Osteoblast (primary cell): ENCODE results near the gene PRELP. TPM values are rescaled to one million over a fixed set of nuclear protein-coding genes. Genes with fewer than 3 reads are reported as not detected.

Experiments used
- DNase-seq: peaks from one replicate; pipeline ENCODE4 v3.0.0; 2011; ENCODE audit warnings: low spot score, mixed read lengths; ENCODE audit not compliant: insufficient read length; ENCODE audit errors: missing footprints
- H2AFZ ChIP-seq: 2 replicates; pipeline ENCODE4 v1.6.0; 2011; ENCODE audit warnings: mild to moderate bottlenecking, low read length
- H3K27ac ChIP-seq: 2 replicates; pipeline ENCODE4 v1.5.1; 2011; ENCODE audit warnings: mild to moderate bottlenecking, low read depth, low read length, moderate library complexity
- H3K27me3 ChIP-seq: 2 replicates; pipeline ENCODE4 v1.6.0; 2012; ENCODE audit warnings: mild to moderate bottlenecking, control low read depth, inconsistent platforms, low read length, moderate library complexity; ENCODE audit not compliant: insufficient read depth
- H3K36me3 ChIP-seq: 2 replicates; pipeline ENCODE4 v1.5.1; 2011; ENCODE audit warnings: mild to moderate bottlenecking, low read length, control low read depth, moderate library complexity; ENCODE audit not compliant: insufficient read depth
- H3K4me1 ChIP-seq: 2 replicates; pipeline ENCODE4 v1.5.1; 2011; ENCODE audit warnings: mild to moderate bottlenecking, low read length, control low read depth, moderate library complexity; ENCODE audit not compliant: insufficient read depth
- H3K4me2 ChIP-seq: 2 replicates; pipeline ENCODE4 v1.6.0; 2011; ENCODE audit warnings: mild to moderate bottlenecking, low read length; ENCODE audit not compliant: insufficient read depth
- H3K4me3 ChIP-seq: fragments of 200-600 bp; sonication (generic); 3 replicates; pipeline ENCODE4 v1.5.1; 2012; ENCODE audit warnings: mild to moderate bottlenecking, low read length, inconsistent platforms; ENCODE audit not compliant: insufficient read depth
- H3K79me2 ChIP-seq: 2 replicates; pipeline ENCODE4 v1.6.0; 2012; ENCODE audit warnings: mild to moderate bottlenecking, low read length, control low read depth, inconsistent platforms; ENCODE audit not compliant: insufficient read depth
- H3K9me3 ChIP-seq: 2 replicates; pipeline ENCODE4 v1.5.1; 2011; ENCODE audit warnings: low read depth, low read length, control low read depth
- H4K20me1 ChIP-seq: 2 replicates; pipeline ENCODE4 v1.6.0; 2012; ENCODE audit warnings: mild to moderate bottlenecking, low read length, control low read depth; ENCODE audit not compliant: insufficient read depth
- total RNA-seq: library from RNA; depleted of rRNA; stranded (reverse); fragments of >200 nt; gene quantifications from 2 replicates; pipeline ENCODE4 v1.2.3, GENCODE V29; 2012
- TF ChIP-seq, protein P1 (sequence below): IDR thresholded peaks from 2 replicates; pipeline ENCODE4 v1.5.1; 2011; ENCODE audit warnings: mild to moderate bottlenecking, low read depth, low read length, moderate library complexity; ENCODE audit errors: extremely low read depth

The PRELP gene
- total RNA-seq, 1 donor: 0.36 TPM

DNA sequence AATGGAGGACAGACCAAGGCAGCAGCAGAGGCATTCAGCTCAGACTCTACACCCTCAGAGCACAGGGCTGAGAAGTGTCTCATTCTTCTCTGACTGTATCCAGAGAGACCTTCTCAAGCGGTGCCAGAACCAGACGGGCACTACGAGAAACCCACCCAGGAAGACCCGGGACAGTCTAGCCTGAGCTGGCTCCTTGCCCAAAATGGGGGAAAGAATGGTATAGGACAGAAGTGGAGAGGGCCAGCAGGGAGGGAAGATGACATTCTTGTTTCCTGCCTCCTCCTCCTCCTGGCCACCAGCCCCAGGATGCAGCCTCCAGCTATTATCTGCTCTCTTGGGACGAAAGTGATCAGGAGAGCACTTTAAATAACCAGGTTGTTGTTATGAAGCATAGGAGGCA lies 22.6 kb upstream of the PRELP start:
- H2AFZ ChIP-seq: no peak overlapping the region
- no peak overlapping the region for H3K27ac ChIP-seq
- TF ChIP-seq, protein P1, sequence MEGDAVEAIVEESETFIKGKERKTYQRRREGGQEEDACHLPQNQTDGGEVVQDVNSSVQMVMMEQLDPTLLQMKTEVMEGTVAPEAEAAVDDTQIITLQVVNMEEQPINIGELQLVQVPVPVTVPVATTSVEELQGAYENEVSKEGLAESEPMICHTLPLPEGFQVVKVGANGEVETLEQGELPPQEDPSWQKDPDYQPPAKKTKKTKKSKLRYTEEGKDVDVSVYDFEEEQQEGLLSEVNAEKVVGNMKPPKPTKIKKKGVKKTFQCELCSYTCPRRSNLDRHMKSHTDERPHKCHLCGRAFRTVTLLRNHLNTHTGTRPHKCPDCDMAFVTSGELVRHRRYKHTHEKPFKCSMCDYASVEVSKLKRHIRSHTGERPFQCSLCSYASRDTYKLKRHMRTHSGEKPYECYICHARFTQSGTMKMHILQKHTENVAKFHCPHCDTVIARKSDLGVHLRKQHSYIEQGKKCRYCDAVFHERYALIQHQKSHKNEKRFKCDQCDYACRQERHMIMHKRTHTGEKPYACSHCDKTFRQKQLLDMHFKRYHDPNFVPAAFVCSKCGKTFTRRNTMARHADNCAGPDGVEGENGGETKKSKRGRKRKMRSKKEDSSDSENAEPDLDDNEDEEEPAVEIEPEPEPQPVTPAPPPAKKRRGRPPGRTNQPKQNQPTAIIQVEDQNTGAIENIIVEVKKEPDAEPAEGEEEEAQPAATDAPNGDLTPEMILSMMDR: no peak
- no peaks in the 10 kb centered on the region for H3K9me3 ChIP-seq
- H4K20me1 ChIP-seq: no peaks in the 10 kb centered on the region
- no peaks in the 10 kb centered on the region for H3K4me1 ChIP-seq
- no peak overlapping the region for H3K4me2 ChIP-seq
- H3K4me3 ChIP-seq: no peak overlapping the region
- DNase-seq: no peak
- no peaks in the 10 kb centered on the region for H3K36me3 ChIP-seq
- no peaks in the 10 kb centered on the region for H3K79me2 ChIP-seq
- H3K27me3 ChIP-seq: peaks cover 19% of the 10 kb centered on the region

DNA sequence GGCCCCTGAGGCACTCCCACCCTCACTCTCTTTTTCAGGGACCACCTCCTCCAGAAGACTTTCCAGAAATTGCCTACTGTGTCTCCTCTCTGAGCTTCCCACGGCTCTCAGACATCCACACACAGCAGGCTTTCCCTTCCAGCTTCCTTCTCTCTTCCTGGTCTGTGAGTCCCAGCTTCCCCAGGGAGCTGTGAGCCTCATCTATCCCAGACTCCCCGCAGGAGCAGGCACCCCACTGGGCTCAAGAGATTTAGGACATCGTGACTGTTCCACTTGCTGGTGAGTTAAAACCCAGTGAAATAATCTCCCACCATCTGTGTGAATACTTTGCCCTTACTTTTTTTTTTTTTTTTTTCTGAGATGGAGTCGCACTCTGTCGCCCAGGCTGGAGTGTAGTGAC lies 22.0 kb upstream of the PRELP start:
- DNase-seq: no peak
- peaks cover 17% of the 10 kb centered on the region for H3K27me3 ChIP-seq
- no peaks in the 10 kb centered on the region for H4K20me1 ChIP-seq
- no peak overlapping the region for H3K4me3 ChIP-seq
- no peak overlapping the region for H3K27ac ChIP-seq
- TF ChIP-seq, protein P1: no peak
- H3K36me3 ChIP-seq: no peaks in the 10 kb centered on the region
- H2AFZ ChIP-seq: no peak overlapping the region
- no peaks in the 10 kb centered on the region for H3K4me1 ChIP-seq
- H3K4me2 ChIP-seq: no peak overlapping the region
- no peaks in the 10 kb centered on the region for H3K9me3 ChIP-seq
- no peaks in the 10 kb centered on the region for H3K79me2 ChIP-seq

DNA sequence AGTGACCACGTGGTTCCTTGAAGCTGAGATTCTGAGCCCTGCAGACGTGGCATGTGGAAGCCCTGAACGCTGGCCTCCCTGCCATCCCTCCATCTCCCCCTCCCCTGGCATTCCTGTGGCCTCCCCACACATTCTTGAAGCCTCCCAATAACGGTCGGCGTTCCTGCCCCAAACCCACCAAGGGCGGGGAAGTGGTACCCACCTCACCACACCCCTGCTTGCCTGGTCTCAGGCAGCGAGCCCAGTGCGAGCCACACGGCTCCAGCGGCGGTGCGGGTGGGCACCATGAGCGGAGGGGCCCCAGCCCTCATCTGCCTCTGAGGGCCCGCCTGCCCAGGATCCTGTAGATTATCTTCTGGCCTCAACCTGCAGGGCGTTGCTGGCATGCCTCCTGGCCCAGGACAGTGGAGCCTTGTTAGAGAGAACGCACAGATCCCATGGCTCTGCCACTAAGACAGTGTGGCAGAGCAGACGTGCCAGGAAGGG lies 20.6 kb upstream of the PRELP start:
- peaks cover 19% of the 10 kb centered on the region for H3K27me3 ChIP-seq
- no peak for DNase-seq

DNA sequence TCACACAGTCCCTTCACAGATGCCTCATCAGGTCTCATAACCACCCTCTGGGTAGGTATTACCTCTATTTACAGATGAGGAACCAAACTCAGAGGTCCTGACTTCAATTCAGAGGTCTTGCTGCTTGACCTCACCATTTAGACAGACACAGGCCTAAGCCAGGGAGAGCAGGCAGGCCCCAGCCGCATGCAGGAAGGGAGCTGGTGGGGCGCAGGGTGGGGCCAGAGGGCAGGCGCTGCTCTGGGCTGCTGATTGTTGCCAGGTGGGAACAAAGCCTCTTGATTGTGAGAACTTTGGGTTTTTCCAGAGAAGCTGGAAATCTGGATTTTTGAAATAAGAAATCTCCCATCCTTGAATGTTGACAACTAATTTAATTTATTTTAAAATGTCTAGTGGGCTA lies 19.9 kb upstream of the PRELP start:
- H3K9me3 ChIP-seq: no peaks in the 10 kb centered on the region
- no peaks in the 10 kb centered on the region for H3K79me2 ChIP-seq
- H3K27ac ChIP-seq: no peak overlapping the region
- H3K4me1 ChIP-seq: no peaks in the 10 kb centered on the region
- peaks cover 16% of the 10 kb centered on the region for H3K27me3 ChIP-seq
- H3K4me2 ChIP-seq: no peak overlapping the region
- no peak overlapping the region for H2AFZ ChIP-seq
- no peaks in the 10 kb centered on the region for H3K36me3 ChIP-seq
- H4K20me1 ChIP-seq: no peaks in the 10 kb centered on the region
- TF ChIP-seq, protein P1: no peak
- DNase-seq: no peak
- no peak overlapping the region for H3K4me3 ChIP-seq

More for the DNA sequence above, 20.6 kb upstream of the PRELP start:
- peak overlapping the region; percentile 62 for H2AFZ ChIP-seq
- no peak overlapping the region for H3K27ac ChIP-seq
- H4K20me1 ChIP-seq: no peaks in the 10 kb centered on the region
- no peak overlapping the region for H3K4me3 ChIP-seq
- H3K36me3 ChIP-seq: no peaks in the 10 kb centered on the region
- no peaks in the 10 kb centered on the region for H3K9me3 ChIP-seq
- H3K4me1 ChIP-seq: no peaks in the 10 kb centered on the region
- no peaks in the 10 kb centered on the region for H3K79me2 ChIP-seq
- TF ChIP-seq, protein P1: no peak
- no peak overlapping the region for H3K4me2 ChIP-seq
